ENCODE measurements around the gene TXNL1. TPM values are rescaled to one million over a fixed set of nuclear protein-coding genes. Genes with fewer than 3 reads are reported as not detected.
A peak's percentile ranks its signal among the peaks of the same experiment; 100 is the strongest.

TXNL1 gene
- total and polyA plus RNA-seq, 11 donors, result 68.0 to 100 (median 77.1) TPM

DNA sequence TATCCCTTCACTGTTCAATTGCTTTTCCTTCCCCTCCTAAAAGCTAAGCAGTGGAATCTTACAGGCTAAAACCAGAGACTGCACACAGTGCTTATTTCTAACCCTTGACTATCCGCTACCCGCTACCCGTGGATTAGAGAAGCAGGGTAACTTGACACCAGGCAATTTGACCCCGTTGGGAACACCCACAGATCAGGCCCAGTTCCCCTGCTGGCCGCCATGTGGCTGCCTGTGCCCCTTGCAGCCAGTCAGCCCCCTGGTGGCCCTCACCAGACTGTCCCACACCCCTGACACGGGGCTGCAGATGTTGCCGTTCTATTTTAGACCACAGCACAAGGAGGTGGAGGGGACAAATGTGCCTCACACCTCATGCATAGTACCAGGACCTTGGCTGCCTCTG is 74.8 kb downstream of the TXNL1 start:
- no peaks in the 10 kb centered on the region for H3K27me3 ChIP-seq
- TF ChIP-seq, protein P1, sequence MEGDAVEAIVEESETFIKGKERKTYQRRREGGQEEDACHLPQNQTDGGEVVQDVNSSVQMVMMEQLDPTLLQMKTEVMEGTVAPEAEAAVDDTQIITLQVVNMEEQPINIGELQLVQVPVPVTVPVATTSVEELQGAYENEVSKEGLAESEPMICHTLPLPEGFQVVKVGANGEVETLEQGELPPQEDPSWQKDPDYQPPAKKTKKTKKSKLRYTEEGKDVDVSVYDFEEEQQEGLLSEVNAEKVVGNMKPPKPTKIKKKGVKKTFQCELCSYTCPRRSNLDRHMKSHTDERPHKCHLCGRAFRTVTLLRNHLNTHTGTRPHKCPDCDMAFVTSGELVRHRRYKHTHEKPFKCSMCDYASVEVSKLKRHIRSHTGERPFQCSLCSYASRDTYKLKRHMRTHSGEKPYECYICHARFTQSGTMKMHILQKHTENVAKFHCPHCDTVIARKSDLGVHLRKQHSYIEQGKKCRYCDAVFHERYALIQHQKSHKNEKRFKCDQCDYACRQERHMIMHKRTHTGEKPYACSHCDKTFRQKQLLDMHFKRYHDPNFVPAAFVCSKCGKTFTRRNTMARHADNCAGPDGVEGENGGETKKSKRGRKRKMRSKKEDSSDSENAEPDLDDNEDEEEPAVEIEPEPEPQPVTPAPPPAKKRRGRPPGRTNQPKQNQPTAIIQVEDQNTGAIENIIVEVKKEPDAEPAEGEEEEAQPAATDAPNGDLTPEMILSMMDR (IDR thresholded peaks at IDR 0.05), result peak in 1 of 12 donors; percentile 10
- TF ChIP-seq POLR2A (IDR thresholded peaks at IDR 0.05), result no peak
- intact Hi-C loops (cut with DNase I), result loop anchor here in 1 of 10 donors (10.0 kb wide), 1 partner anchor 319 kb away; no protein-coding TSS in a partner anchor
- no peak overlapping the region for H3K27ac ChIP-seq
- DNase-seq (no peak), ATAC-seq (peak in 2 of 4 donors; percentile 38 to 56)
- H3K4me1 ChIP-seq, result peaks cover 0 to 27% (median under 1%) of the 10 kb centered on the region in 12 donors
- no peaks in the 10 kb centered on the region for H3K9me3 ChIP-seq
- no peaks in the 10 kb centered on the region for H3K36me3 ChIP-seq
- 65 to 81% (median 78%) methylated on average over 6 to 7 of the region's 7 CpGs for WGBS, 4 donors
- H3K4me3 ChIP-seq, result no peak overlapping the region

DNA sequence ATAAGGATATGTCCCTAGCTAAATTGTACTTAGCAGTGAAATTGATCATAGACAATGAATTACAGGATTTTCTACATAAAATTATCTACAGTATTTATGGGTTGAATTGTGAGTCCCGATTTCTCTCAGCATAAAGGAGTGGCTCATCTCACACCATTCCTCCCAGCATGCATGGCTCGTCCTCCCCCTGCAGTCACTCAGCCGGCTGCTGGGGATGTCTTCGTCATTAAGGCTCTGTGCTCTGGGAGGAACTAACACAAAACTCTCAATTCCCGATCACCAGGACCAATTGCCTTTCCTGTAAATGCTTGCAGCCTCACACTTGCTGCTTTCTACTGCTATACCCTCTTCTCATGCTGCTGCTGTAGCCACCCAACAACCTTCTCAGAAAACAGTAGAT is 75.9 kb downstream of the TXNL1 start:
- Histone ChIP-seq H3K4me3 (no peak overlapping the region), H3K27me3 (no peaks in the 10 kb centered on the region), H3K27ac (no peak overlapping the region), H3K36me3 (no peaks in the 10 kb centered on the region), H3K4me1 (peaks cover 0 to 27% (median under 1%) of the 10 kb centered on the region in 12 donors), H3K9me3 (no peaks in the 10 kb centered on the region)
- no peak for ATAC-seq
- TF ChIP-seq, protein P1 (IDR thresholded peaks at IDR 0.05), result no peak
- TF ChIP-seq POLR2A (IDR thresholded peaks at IDR 0.05), result no peak
- no peak for DNase-seq
- WGBS, 4 donors, result 76 to 86% (median 78%) methylated on average over 5 of the region's 5 CpGs
- intact Hi-C loops (cut with DNase I), result loop anchor here in 1 of 10 donors (10.0 kb wide), 1 partner anchor 318 kb away; no protein-coding TSS in a partner anchor

DNA sequence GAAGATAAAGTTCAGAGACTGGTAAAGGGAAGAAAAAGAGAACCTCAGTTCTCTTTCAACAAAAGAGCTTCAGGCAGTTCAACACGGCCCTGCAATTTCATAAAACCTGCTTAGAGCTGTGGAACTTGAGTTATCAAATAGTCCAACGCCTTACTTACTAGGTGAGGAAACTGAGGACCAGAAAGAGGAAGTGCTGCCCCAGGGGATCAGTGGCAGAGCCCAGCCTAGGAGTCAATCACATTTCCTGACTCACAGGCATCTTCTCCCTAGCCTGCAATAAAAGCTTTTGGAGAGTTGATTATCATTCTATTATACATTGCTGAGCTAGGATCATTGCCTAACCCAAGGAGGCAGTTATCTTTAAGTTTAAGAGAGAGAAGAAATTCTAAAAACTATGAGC is 77.4 kb downstream of the TXNL1 start:
- intact Hi-C loops (cut with DNase I), result loop anchor here in 1 of 10 donors (10.0 kb wide), 1 partner anchor 316 kb away; no protein-coding TSS in a partner anchor

DNA sequence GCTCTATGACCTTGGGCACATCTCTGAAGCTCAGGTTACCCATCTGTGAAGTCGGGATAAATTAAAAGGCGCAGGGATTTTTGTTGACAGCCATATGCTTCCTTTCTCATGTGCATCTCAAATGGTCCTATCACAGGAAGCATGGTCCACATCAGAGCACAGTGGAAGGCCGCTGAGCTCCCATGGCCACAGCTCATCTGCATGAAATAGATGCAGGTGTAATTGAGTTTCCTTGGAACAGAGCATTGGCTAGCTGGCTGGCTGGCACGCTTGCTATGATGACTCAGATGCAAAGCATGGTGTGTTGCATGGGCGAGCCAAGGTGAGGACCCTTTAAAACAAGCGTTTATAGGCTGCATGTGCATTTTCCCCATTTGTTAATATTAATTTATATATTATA is 79.3 kb downstream of the TXNL1 start:
- DNase-seq (no peak), ATAC-seq (no peak)
- Histone ChIP-seq H3K9me3 (no peaks in the 10 kb centered on the region), H3K4me1 (peaks cover 0 to 8% (median 0%) of the 10 kb centered on the region in 12 donors), H3K27ac (no peak overlapping the region), H3K36me3 (no peaks in the 10 kb centered on the region), H3K4me3 (no peak overlapping the region), H3K27me3 (no peaks in the 10 kb centered on the region)
- TF ChIP-seq, protein P1 (IDR thresholded peaks at IDR 0.05), result no peak
- TF ChIP-seq POLR2A (IDR thresholded peaks at IDR 0.05), result no peak
- intact Hi-C loops (cut with DNase I), result loop anchor here in 1 of 10 donors (10.0 kb wide), 1 partner anchor 94 kb away; no protein-coding TSS in a partner anchor
- WGBS, 4 donors, result 93 to 95% (median 93%) methylated on average over 6 of the region's 6 CpGs

More for the DNA sequence above, 77.4 kb downstream of the TXNL1 start:
- DNase-seq (no peak), ATAC-seq (no peak)
- H3K27me3 ChIP-seq, result no peaks in the 10 kb centered on the region
- no peaks in the 10 kb centered on the region for H3K36me3 ChIP-seq
- no peaks in the 10 kb centered on the region for H3K9me3 ChIP-seq
- H3K4me3 ChIP-seq, result no peak overlapping the region
- TF ChIP-seq POLR2A (IDR thresholded peaks at IDR 0.05), result no peak
- TF ChIP-seq, protein P1 (IDR thresholded peaks at IDR 0.05), result no peak
- 77 to 80% (median 78%) methylated on average over 2 of the region's 2 CpGs for WGBS, 4 donors
- no peak overlapping the region for H3K27ac ChIP-seq
- peaks cover 0 to 27% (median under 1%) of the 10 kb centered on the region in 12 donors for H3K4me1 ChIP-seq

Data from heart left ventricle (tissue), 16 donors.